Smooth muscle cell (in vitro differentiated cells): ENCODE measurements around the gene TSEN2. TPM values are rescaled to one million over a fixed set of nuclear protein-coding genes. Genes with fewer than 3 reads are reported as not detected.

Experiments used
- DNase-seq: peaks from one replicate; lab custom pipeline; 2025; ENCODE audit not compliant: unreplicated experiment; lab: John Stamatoyannopoulos, UW
- H2AFZ ChIP-seq: fragments of 200-600 bp; sonication (generic); 2 replicates; pipeline ENCODE4 v1.6.0; 2016; ENCODE audit warnings: antibody characterized with exemption, low read depth, mild to moderate bottlenecking
- H3F3A ChIP-seq: fragments of 200-600 bp; sonication (generic); 2 replicates; pipeline ENCODE4 v1.6.0; 2017; ENCODE audit warnings: antibody characterized with exemption, low read depth
- H3K27ac ChIP-seq: fragments of 200-600 bp; sonication (generic); 2 replicates; pipeline ENCODE4 v1.5.1; 2016; ENCODE audit warnings: low read depth, mild to moderate bottlenecking
- H3K27me3 ChIP-seq: fragments of 200-600 bp; sonication (generic); 2 replicates; pipeline ENCODE4 v1.6.1; 2016; ENCODE audit warnings: low read depth, mild to moderate bottlenecking
- H3K36me3 ChIP-seq: fragments of 200-600 bp; sonication (generic); 2 replicates; pipeline ENCODE4 v1.5.1; 2016; ENCODE audit warnings: low read depth
- H3K4me1 ChIP-seq: fragments of 200-600 bp; sonication (generic); 2 replicates; pipeline ENCODE4 v1.5.1; 2016; ENCODE audit warnings: low read depth
- H3K4me2 ChIP-seq: fragments of 200-600 bp; sonication (generic); 2 replicates; pipeline ENCODE4 v1.6.0; 2016; ENCODE audit warnings: mild to moderate bottlenecking
- H3K4me3 ChIP-seq: fragments of 200-600 bp; sonication (generic); 2 replicates; pipeline ENCODE4 v1.5.1; 2016; ENCODE audit warnings: mild to moderate bottlenecking
- H3K79me2 ChIP-seq: fragments of 200-600 bp; sonication (generic); 2 replicates; pipeline ENCODE4 v1.6.0; 2016; ENCODE audit warnings: low read depth, mild to moderate bottlenecking
- H3K9ac ChIP-seq: fragments of 200-600 bp; sonication (generic); 2 replicates; pipeline ENCODE4 v1.6.0; 2016; ENCODE audit warnings: low read depth
- H3K9me3 ChIP-seq: fragments of 200-600 bp; sonication (generic); replicated peaks from 2 replicates; pipeline ENCODE4 v1.5.1; 2016; ENCODE audit warnings: low read depth
- H4K20me1 ChIP-seq: fragments of 200-600 bp; sonication (generic); 2 replicates; pipeline ENCODE4 v1.6.0; 2016; ENCODE audit warnings: low read depth
- WGBS: methylation state at CpG from one replicate; pipeline ENCODE4 v1.1.7; 2016; ENCODE audit warnings: low lambda C conversion rate; 5-methylcytosine and 5-hydroxymethylcytosine counted together
- polyA plus RNA-seq: library from polyadenylated mRNA; unstranded; fragments of >200 nt; fragmentation: Nextera tagmentation; extraction: Ambion mirVana; gene quantifications from 2 replicates; pipeline ENCODE4 v1.2.1, GENCODE V29; 2016
- total RNA-seq: library from RNA; depleted of rRNA; stranded (reverse); fragments of >200 nt; gene quantifications from 2 replicates; pipeline ENCODE4 v1.2.3, GENCODE V29; 2014
- TF ChIP-seq, protein P1 (sequence below): fragments of 200-600 bp; sonication (generic); IDR thresholded peaks from 2 replicates; pipeline ENCODE4 v1.5.1; 2017; ENCODE audit warnings: borderline replicate concordance, mild to moderate bottlenecking, antibody characterized with exemption; ENCODE audit not compliant: insufficient read depth, poor library complexity, severe bottlenecking

The TSEN2 gene
- total and polyA plus RNA-seq, 2 experiments from 2014 or later, result 3.6 to 3.9 TPM

GRCh38 chr3:12553921-12554391 is 69.7 kb downstream of the TSEN2 start:
- Histone ChIP-seq H3K36me3 (no peaks in the 10 kb centered on the region), H3K27ac (no peak overlapping the region), H3K79me2 (peaks cover 14% of the 10 kb centered on the region), H3K9ac (no peak overlapping the region), H3K4me1 (peaks cover 16% of the 10 kb centered on the region), H3K9me3 (no peaks in the 10 kb centered on the region), H4K20me1 (peaks cover 14% of the 10 kb centered on the region), H3F3A (no peaks in the 10 kb centered on the region), H3K4me3 (peak overlapping the region; percentile 39), H2AFZ (peak overlapping the region; percentile 83), H3K27me3 (no peaks in the 10 kb centered on the region), H3K4me2 (peak overlapping the region; percentile 72)
- 62% methylated on average over 26 of the region's 26 CpGs for WGBS
- TF ChIP-seq, protein P1, sequence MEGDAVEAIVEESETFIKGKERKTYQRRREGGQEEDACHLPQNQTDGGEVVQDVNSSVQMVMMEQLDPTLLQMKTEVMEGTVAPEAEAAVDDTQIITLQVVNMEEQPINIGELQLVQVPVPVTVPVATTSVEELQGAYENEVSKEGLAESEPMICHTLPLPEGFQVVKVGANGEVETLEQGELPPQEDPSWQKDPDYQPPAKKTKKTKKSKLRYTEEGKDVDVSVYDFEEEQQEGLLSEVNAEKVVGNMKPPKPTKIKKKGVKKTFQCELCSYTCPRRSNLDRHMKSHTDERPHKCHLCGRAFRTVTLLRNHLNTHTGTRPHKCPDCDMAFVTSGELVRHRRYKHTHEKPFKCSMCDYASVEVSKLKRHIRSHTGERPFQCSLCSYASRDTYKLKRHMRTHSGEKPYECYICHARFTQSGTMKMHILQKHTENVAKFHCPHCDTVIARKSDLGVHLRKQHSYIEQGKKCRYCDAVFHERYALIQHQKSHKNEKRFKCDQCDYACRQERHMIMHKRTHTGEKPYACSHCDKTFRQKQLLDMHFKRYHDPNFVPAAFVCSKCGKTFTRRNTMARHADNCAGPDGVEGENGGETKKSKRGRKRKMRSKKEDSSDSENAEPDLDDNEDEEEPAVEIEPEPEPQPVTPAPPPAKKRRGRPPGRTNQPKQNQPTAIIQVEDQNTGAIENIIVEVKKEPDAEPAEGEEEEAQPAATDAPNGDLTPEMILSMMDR, result no peak
- no peak for DNase-seq

DNA sequence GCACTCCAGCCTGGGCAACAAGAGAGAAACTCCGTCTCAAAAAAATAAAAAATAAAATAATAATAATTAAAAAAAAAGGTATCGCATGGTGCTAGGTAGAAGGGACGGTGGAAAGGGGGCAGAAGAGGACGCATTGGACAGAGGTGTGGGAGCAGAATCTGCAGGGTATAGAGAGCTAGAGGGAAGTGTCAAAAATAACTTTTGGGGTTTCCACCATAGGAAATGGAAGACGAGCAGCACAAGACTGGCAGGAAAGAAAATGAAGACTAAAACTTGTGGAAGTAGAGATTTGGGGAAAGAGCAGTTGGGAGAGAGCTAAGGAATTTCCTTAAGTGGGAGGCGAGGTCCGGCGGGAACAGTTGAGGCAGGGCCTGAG is 72.0 kb downstream of the TSEN2 start:
- Histone ChIP-seq H4K20me1 (peaks cover 37% of the 10 kb centered on the region), H3K9me3 (no peaks in the 10 kb centered on the region), H2AFZ (peak overlapping the region; percentile 99), H3F3A (no peaks in the 10 kb centered on the region), H3K4me3 (peak overlapping the region; percentile 84), H3K79me2 (peaks cover 37% of the 10 kb centered on the region), H3K36me3 (no peaks in the 10 kb centered on the region), H3K4me1 (peaks cover 21% of the 10 kb centered on the region), H3K4me2 (peak overlapping the region; percentile 94), H3K27ac (peak overlapping the region; percentile 87), H3K27me3 (no peaks in the 10 kb centered on the region), H3K9ac (peak overlapping the region; percentile 82)
- TF ChIP-seq, protein P1, result no peak
- no peak for DNase-seq
- 5% methylated on average over 8 of the region's 8 CpGs for WGBS

DNA sequence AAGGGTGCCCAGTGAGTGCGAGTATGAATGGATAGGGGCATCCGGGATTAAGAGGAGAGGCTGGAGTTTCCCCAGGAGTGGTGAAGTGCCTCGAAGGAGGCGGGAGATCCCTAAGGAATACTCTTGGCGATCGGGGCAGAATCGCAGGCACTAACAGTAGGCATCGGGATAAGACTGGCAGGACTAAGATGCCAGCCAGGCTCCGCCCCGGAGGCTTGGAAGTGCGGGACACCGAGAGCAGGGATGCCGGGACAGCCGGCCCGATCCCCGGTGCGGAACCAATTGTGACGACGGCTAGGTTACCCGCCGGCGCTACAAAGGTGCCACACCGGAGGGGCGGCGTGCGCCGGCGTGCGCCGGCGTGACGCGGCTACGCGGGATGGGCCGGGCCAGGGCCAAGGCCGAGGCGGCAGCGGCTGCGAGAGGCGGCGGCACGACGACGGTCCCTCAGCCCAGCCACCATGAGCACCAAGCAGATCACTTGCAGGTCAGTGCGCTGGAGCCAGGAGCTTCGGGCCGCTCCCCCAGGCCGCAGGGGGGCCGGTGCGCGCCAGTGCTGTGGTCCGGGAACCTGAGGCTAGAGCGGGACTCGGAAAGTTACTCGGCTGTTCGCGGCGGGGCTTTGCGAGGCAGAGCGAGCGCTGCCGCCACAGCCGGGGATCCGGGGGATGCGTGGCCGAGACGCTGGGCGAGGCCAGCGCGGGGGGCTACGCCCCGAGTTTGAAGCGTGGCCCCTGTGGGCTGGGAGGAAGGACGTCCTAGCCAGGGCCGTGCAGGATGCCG is 72.6 kb downstream of the TSEN2 start, which contains the start of gene MKRN2:
MKRN2 (plus strand) TSS at position 398 of the 783 bp plus-strand sequence; CDS start at position 462, 64 bp downstream.
- Histone ChIP-seq H3K9me3 (no peaks in the 10 kb centered on the region), H2AFZ (peak within 1 kb of the TSS; percentile 99), H3K4me3 (peak within 1 kb of the TSS; percentile 84), H4K20me1 (peaks cover 43% of the 10 kb centered on the region), H3F3A (no peaks in the 10 kb centered on the region), H3K79me2 (peaks cover 43% of the 10 kb centered on the region), H3K36me3 (no peaks in the 10 kb centered on the region), H3K9ac (peak within 1 kb of the TSS; percentile 82), H3K27ac (peak within 1 kb of the TSS; percentile 87), H3K4me2 (peak within 1 kb of the TSS; percentile 94), H3K27me3 (no peaks in the 10 kb centered on the region), H3K4me1 (peaks cover 21% of the 10 kb centered on the region)
- TF ChIP-seq, protein P1, result no peak
- 1% methylated on average over 71 of the region's 77 CpGs for WGBS
- peak; percentile 64 for DNase-seq
